Naive thymus-derived CD8-positive, alpha-beta T cell (primary cell): ENCODE results near the gene RNASE8. TPM values are rescaled to one million over a fixed set of nuclear protein-coding genes. Genes with fewer than 3 reads are reported as not detected.

Experiments
- ATAC-seq, 2 donors: fragments of 150-1000 bp; cut with Tn5 transposase in 1 of 2; sonication (Bioruptor Pico), chemical (Tn5 transposase) in 1 of 2; 1 replicate in 1 of 2; 2 replicates in 1 of 2; pipeline ENCODE4 v1.10.0; 2021; ENCODE audit warnings: mild to moderate bottlenecking in 2 of 2, moderate library complexity in 2 of 2
- POLR2A ChIA-PET: fragments of 350-600 bp; sonication (Branson Sonifier 250); formaldehyde crosslinking; loops from one replicate; lab custom pipeline; 2021; ENCODE audit warnings: antibody characterized with exemption; lab: Charles Lee
- DNase-seq, 10 donors: peaks; one replicate each; pipeline versions ENCODE4 v3.0.0 to v3.0.0-alpha.2; 2020 to 2022
- H3K27ac Mint-ChIP-seq, 10 donors: one replicate each; pipeline ENCODE4 v1.8.0; 2020 to 2022; ENCODE audit warnings: mild to moderate bottlenecking in 10 of 10, mixed read lengths in 10 of 10, moderate library complexity in 4 of 10, inconsistent platforms in 1 of 10
- H3K27me3 Mint-ChIP-seq, 5 donors: one replicate each; pipeline ENCODE4 v1.8.0; 2021 to 2022; ENCODE audit warnings: mixed read lengths in 5 of 5
- H3K36me3 Mint-ChIP-seq, 3 donors: one replicate each; pipeline ENCODE4 v1.8.0; 2020 to 2022; ENCODE audit warnings: mixed read lengths in 3 of 3, mild to moderate bottlenecking in 2 of 3, inconsistent platforms in 1 of 3
- H3K4me1 Mint-ChIP-seq, 4 donors: one replicate each; pipeline ENCODE4 v1.8.0; 2021 to 2022; ENCODE audit warnings: mixed read lengths in 4 of 4
- H3K4me3 Mint-ChIP-seq, 10 donors: one replicate each; pipeline ENCODE4 v1.8.0; 2020 to 2022; ENCODE audit warnings: mild to moderate bottlenecking in 10 of 10, mixed read lengths in 10 of 10, moderate library complexity in 6 of 10, inconsistent platforms in 1 of 10
- H3K9me3 Mint-ChIP-seq, 9 donors: one replicate each; pipeline ENCODE4 v1.8.0; 2020 to 2022; ENCODE audit warnings: mixed read lengths in 9 of 9, mild to moderate bottlenecking in 3 of 9, inconsistent platforms in 1 of 9, moderate library complexity in 1 of 9
- polyA plus RNA-seq, 3 donors: library from polyadenylated mRNA; unstranded; fragments of 300-500 nt; fragmentation: Illumina TruSeq; gene quantifications; one replicate each; pipeline ENCODE4 v1.2.3, GENCODE V29; 2021
- total RNA-seq, 8 experiments: library from RNA in 2 of 8; stranded (reverse) in 2 of 8; gene quantifications; one replicate each; pipeline ENCODE4 v1.2.3 and lab custom pipeline; 2021 to 2026

The RNASE8 gene
- total and polyA plus RNA-seq, 5 experiments from 2014 or later: not detected

GRCh38 chr14:21098892-21099595, 41.4 kb downstream of the RNASE8 start:
- no peak for DNase-seq
- peak overlapping the region; percentile 74 to 97 (median 89) for H3K27ac Mint-ChIP-seq
- H3K36me3 Mint-ChIP-seq: no peaks in the 10 kb centered on the region
- ATAC-seq: no peak
- POLR2A ChIA-PET: interaction anchor here (1.0 kb wide), 1 partner anchor 30 kb away, joined by 3 read pairs; no protein-coding TSS in a partner anchor
- peaks cover 15 to 32% (median 27%) of the 10 kb centered on the region in 4 donors for H3K4me1 Mint-ChIP-seq
- H3K9me3 Mint-ChIP-seq: no peaks in the 10 kb centered on the region
- H3K27me3 Mint-ChIP-seq: peaks cover 0 to 2% (median 0%) of the 10 kb centered on the region in 5 donors
- H3K4me3 Mint-ChIP-seq: peak overlapping the region; percentile 78 to 92 (median 86)

GRCh38 chr14:21099596-21099985, 42.0 kb downstream of the RNASE8 start:
- Mint-ChIP-seq H3K27me3 (peaks cover 0 to 2% (median 0%) of the 10 kb centered on the region in 5 donors), H3K4me3 (peak overlapping the region; percentile 78 to 92 (median 86))

GRCh38 chr14:21100931-21101330, 43.3 kb downstream of the RNASE8 start, which contains the start of gene TMEM253:
TMEM253 (plus strand) TSS chr14:21101066; CDS start chr14:21101344, 278 bp downstream.
- peaks cover 0 to 2% (median 0%) of the 10 kb centered on the region in 5 donors for H3K27me3 Mint-ChIP-seq
- POLR2A ChIA-PET: interaction anchor here (0.6 to 2.4 kb wide), 2 partner anchors 8 to 411 kb away, joined by 3 to 11 read pairs; no protein-coding TSS in a partner anchor

More at GRCh38 chr14:21099596-21099985, 42.0 kb downstream of the RNASE8 start:
- ATAC-seq: no peak
- H3K9me3 Mint-ChIP-seq: no peaks in the 10 kb centered on the region
- H3K36me3 Mint-ChIP-seq: no peaks in the 10 kb centered on the region
- peak overlapping the region; percentile 51 to 94 (median 86) for H3K27ac Mint-ChIP-seq
- H3K4me1 Mint-ChIP-seq: peaks cover 16 to 35% (median 29%) of the 10 kb centered on the region in 4 donors
- POLR2A ChIA-PET: no interaction called here
- DNase-seq: no peak

GRCh38 chr14:21101802-21102413, 44.3 kb downstream of the RNASE8 start:
- Mint-ChIP-seq H3K27ac (peak overlapping the region in 2 of 10 donors; percentile 17 to 49), H3K36me3 (no peaks in the 10 kb centered on the region), H3K4me1 (peaks cover 17 to 40% (median 36%) of the 10 kb centered on the region in 4 donors), H3K9me3 (no peaks in the 10 kb centered on the region), H3K4me3 (peak overlapping the region in 2 of 10 donors; percentile 11 to 14), H3K27me3 (peaks cover 0 to 2% (median 0%) of the 10 kb centered on the region in 5 donors)
- POLR2A ChIA-PET: interaction anchor here (0.6 to 2.4 kb wide), 2 partner anchors 9 to 410 kb away, joined by 3 to 11 read pairs; no protein-coding TSS in a partner anchor
- no peak for DNase-seq
- ATAC-seq: no peak

More at GRCh38 chr14:21100931-21101330, 43.3 kb downstream of the RNASE8 start, which contains the start of gene TMEM253:
- ATAC-seq (no peak), DNase-seq (no peak)
- H3K9me3 Mint-ChIP-seq: no peaks in the 10 kb centered on the region
- peaks cover 17 to 38% (median 32%) of the 10 kb centered on the region in 4 donors for H3K4me1 Mint-ChIP-seq
- H3K27ac Mint-ChIP-seq: peak within 1 kb of the TSS in 5 of 10 donors; percentile 48 to 88 (median 76)
- H3K36me3 Mint-ChIP-seq: no peaks in the 10 kb centered on the region
- H3K4me3 Mint-ChIP-seq: peak within 1 kb of the TSS in 3 of 10 donors; percentile 78 to 92 (median 91)

GRCh38 chr14:21102521-21103410, 45.1 kb downstream of the RNASE8 start:
- peak overlapping the region in 9 of 10 donors; percentile 85 to 98 (median 92) for H3K27ac Mint-ChIP-seq
- H3K36me3 Mint-ChIP-seq: no peaks in the 10 kb centered on the region
- POLR2A ChIA-PET: interaction anchor here (1.1 to 3.7 kb wide), 10 partner anchors 9 to 88 kb away, joined by 3 to 66 read pairs (median 12); partner anchors contain the start of genes ARHGEF40 and NDRG2
- ATAC-seq (no peak), DNase-seq (no peak)
- no peaks in the 10 kb centered on the region for H3K9me3 Mint-ChIP-seq
- peaks cover 13 to 35% (median 30%) of the 10 kb centered on the region in 4 donors for H3K4me1 Mint-ChIP-seq
- H3K27me3 Mint-ChIP-seq: peaks cover 0 to 2% (median 0%) of the 10 kb centered on the region in 5 donors
- peak overlapping the region; percentile 65 to 95 (median 90) for H3K4me3 Mint-ChIP-seq

- Mint-ChIP-seq H3K27ac (peak overlapping the region; percentile 85 to 98 (median 92)), H3K4me3 (peak overlapping the region; percentile 65 to 95 (median 90)), H3K27me3 (peaks cover 0 to 2% (median 0%) of the 10 kb centered on the region in 5 donors), H3K36me3 (no peaks in the 10 kb centered on the region), H3K9me3 (no peaks in the 10 kb centered on the region), H3K4me1 (peaks cover 13 to 35% (median 30%) of the 10 kb centered on the region in 4 donors)
- POLR2A ChIA-PET: interaction anchor here (0.9 to 3.7 kb wide), 10 partner anchors 9 to 88 kb away, joined by 3 to 66 read pairs (median 11); partner anchors contain the start of genes ARHGEF40 and NDRG2
- ATAC-seq (no peak), DNase-seq (no peak)
Observed at GRCh38 chr14:21103411-21103709, 45.7 kb downstream of the RNASE8 start.

GRCh38 chr14:21103710-21104447, 46.3 kb downstream of the RNASE8 start:
- DNase-seq: peak; percentile 82 to 97 (median 93)
- Mint-ChIP-seq H3K27me3 (peaks cover 0 to 2% (median 0%) of the 10 kb centered on the region in 5 donors), H3K4me3 (peak overlapping the region; percentile 65 to 95 (median 90)), H3K9me3 (no peaks in the 10 kb centered on the region), H3K36me3 (no peaks in the 10 kb centered on the region), H3K27ac (peak overlapping the region; percentile 85 to 98 (median 92)), H3K4me1 (peaks cover 11 to 33% (median 26%) of the 10 kb centered on the region in 4 donors)
- POLR2A ChIA-PET: interaction anchor here (0.7 to 3.7 kb wide), 13 partner anchors 10 to 91 kb away, joined by 3 to 66 read pairs (median 8); partner anchors contain the start of genes ARHGEF40 and NDRG2
- ATAC-seq: peak; percentile 84

- H3K27ac Mint-ChIP-seq: peak overlapping the region; percentile 85 to 98 (median 92)
- DNase-seq (peak; percentile 49 to 82 (median 64)), ATAC-seq (peak; percentile 51 to 58)
- peaks cover 0 to 2% (median 0%) of the 10 kb centered on the region in 5 donors for H3K27me3 Mint-ChIP-seq
- H3K36me3 Mint-ChIP-seq: no peaks in the 10 kb centered on the region
- H3K9me3 Mint-ChIP-seq: no peaks in the 10 kb centered on the region
- H3K4me3 Mint-ChIP-seq: peak overlapping the region; percentile 65 to 95 (median 90)
- POLR2A ChIA-PET: interaction anchor here (0.6 to 3.7 kb wide), 12 partner anchors 11 to 91 kb away, joined by 3 to 66 read pairs (median 9); partner anchors contain the start of genes ARHGEF40 and NDRG2
- H3K4me1 Mint-ChIP-seq: peaks cover 10 to 26% (median 20%) of the 10 kb centered on the region in 4 donors
Observed at GRCh38 chr14:21104448-21105060, 46.9 kb downstream of the RNASE8 start.

- Mint-ChIP-seq H3K27ac (peak overlapping the region in 6 of 10 donors; percentile 55 to 98 (median 92)), H3K4me1 (peaks cover 10 to 25% (median 19%) of the 10 kb centered on the region in 4 donors), H3K36me3 (no peaks in the 10 kb centered on the region), H3K9me3 (no peaks in the 10 kb centered on the region), H3K4me3 (peak overlapping the region in 3 of 10 donors; percentile 65 to 88 (median 87)), H3K27me3 (peaks cover 0 to 2% (median 0%) of the 10 kb centered on the region in 5 donors)
- POLR2A ChIA-PET: interaction anchor here (0.6 to 3.7 kb wide), 9 partner anchors 11 to 90 kb away, joined by 3 to 66 read pairs (median 12); partner anchors contain the start of genes ARHGEF40 and NDRG2
- ATAC-seq (no peak), DNase-seq (no peak)
Observed at GRCh38 chr14:21105095-21105494, 47.5 kb downstream of the RNASE8 start.

GRCh38 chr14:21106176-21106497, 48.5 kb downstream of the RNASE8 start:
- DNase-seq: no peak
- Mint-ChIP-seq H3K4me3 (peak overlapping the region in 1 of 10 donors; percentile 15), H3K36me3 (no peaks in the 10 kb centered on the region), H3K9me3 (no peaks in the 10 kb centered on the region), H3K4me1 (peaks cover 10 to 25% (median 19%) of the 10 kb centered on the region in 4 donors), H3K27ac (peak overlapping the region in 1 of 10 donors; percentile 21), H3K27me3 (no peaks in the 10 kb centered on the region)
- POLR2A ChIA-PET: interaction anchor here (1.6 to 3.7 kb wide), 3 partner anchors 12 to 91 kb away, joined by 8 to 66 read pairs (median 15); partner anchors contain the start of gene ARHGEF40
- ATAC-seq: no peak
